GM15510 (cell line): ENCODE data around the gene CEP112.

Experiments used
- POLR2A ChIP-seq: IDR thresholded peaks from 3 replicates; pipeline ENCODE4 v1.6.1; 2011; ENCODE audit warnings: borderline replicate concordance; ENCODE audit not compliant: insufficient read length; ENCODE audit errors: extremely low read depth

CEP112 gene

DNA sequence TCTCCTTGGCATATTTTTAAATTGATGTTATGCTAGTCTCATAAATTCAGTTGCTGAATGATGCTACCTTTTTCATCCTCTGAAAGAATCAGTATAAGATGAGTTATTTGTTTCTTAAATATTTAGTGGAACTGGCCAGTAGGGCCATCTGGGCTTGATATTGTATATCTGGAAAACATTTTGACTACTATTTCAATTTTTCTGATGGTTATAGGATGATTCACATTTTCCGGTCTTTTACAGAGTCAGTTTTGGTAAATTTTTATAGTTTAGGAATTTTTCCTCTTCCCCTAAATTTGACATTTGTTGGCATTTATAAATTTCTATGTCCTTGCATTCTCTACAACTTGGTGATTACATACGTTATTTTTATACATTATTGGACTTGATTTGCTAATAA lies 334.2 kb downstream of the CEP112 start:
- no peak for TF ChIP-seq POLR2A

GRCh38 chr17:65856865-65857264 lies 335.1 kb downstream of the CEP112 start:
- TF ChIP-seq POLR2A = no peak

DNA sequence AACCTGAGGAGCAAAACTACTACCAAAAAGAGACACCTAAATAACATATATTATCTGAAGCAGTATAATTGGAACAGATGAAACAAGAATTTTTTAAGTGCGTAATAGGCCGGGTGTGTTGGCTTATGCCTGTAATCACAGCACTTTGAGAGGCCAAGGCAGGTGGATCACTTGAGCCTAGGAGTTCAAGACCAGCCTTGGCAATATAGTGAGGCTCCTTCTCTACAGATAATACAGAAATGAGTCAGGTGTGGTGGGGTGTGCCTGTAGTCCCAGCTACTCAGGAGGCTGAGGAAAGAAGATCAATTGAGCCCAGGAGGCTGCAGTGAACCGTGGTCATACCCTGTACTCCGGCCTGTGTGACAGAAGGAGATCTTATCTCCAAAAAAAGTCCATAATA lies 336.3 kb downstream of the CEP112 start:
- no peak for TF ChIP-seq POLR2A

DNA sequence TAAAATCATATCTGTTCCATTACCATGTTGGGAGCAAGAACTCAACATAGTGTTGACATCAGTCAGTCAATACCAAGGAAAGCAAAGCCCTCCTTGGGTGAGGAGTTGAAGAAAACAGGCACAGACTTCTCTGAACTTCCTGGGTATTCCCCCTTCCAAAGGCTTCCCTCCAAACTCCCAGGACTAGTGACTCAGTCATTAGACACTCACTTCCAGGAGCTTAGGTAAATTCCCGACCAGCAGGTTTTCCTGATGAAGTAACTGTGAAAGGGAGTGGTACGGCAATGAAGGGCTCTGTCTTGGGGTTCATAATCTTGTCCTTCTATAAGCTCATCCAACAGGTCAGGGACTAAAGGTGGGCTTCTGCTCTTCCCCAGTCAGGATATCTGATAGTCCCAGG lies 336.7 kb downstream of the CEP112 start:
- TF ChIP-seq POLR2A = no peak

DNA sequence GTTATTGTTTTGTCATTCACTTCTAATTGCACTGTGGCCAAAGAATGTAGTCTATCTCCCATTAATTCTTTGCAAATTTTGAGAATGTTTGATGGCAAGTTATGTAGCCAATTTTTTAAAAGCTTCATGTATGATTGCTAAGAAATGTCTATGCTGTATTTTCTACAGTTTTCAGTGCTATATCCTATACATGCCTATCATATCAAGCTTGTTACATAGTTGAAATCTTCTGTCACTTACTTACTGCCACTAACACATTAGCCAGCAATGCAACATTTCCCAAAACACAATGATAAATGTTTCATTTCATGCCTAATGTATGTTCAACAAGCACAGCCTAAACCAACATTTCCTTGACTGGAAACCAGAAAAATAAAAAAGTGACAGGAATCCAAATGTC lies 338.1 kb downstream of the CEP112 start:
- no peak for TF ChIP-seq POLR2A

DNA sequence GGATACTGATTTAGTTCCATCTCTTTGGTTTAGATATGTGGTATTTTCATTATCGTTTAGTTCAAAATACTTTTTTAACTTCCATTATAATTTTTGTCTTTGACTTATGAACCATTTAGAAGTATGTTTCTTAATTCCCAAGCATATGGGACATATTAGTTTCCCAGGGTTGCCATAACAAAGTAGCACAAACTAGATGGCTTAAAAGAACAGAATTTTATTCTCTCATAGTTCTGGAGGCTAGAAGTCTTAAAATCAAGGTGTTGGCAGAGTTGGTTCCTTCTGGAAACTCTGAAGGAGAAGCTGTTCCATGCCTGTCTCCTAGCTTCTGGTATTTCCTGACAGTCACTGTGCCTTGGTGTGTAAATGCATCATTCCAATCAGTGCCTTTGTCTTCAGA lies 339.0 kb downstream of the CEP112 start:
- no peak for TF ChIP-seq POLR2A

DNA sequence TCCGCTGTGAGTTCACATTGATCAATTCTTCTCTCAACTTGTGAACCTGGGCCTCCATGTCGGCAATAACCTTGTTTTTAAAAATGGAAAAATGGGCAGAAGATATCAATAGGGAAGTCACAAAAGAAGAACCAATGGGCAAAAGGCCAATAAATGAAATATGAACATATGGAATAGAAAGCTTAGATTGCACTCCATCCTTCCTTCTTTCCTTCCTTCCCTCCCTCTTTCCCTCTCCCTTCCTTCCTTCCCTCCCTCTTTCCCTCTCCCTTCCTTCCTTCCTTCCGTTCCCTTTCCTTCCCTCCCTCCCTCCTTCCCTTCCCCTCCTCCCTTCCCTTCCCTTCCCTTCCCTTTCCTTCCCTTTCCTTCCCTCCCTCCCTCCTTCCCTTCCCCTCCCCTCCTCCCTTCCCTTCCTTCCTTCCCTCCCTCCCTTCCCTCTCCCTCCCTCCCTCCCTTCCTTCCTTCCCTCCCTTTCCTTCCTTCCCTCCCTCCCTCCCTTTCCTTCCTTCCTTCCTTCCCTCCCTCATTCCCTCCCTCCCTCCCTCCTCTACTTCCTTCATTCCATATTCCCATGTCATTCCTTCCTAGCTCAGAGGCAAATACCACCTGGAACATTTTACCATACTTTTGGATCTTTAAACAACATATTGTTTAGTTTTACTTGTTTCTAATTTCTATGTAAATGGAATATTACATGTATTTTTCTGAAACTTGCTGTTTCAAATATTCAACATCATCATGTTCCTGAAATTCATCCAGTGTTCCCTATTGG lies 339.8 kb downstream of the CEP112 start:
- TF ChIP-seq POLR2A = no peak

DNA sequence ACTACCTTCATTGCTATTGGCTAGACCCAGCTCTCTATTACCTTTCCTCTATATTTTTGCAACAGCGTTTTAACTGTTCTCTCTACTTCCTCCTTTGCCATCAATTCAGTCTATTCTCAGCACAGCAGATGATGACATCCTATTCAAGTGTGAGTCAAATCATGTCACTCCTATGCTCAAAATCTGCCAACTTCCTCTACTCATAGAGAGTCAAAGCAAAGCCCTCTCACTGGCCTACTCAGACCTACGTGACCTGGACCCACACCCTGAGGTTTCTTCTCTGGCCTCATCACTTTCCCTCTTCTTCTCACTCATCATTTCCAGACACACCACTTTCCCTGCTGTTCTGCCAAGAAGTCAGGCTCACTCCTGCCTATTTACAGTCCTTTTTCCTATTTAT lies 341.4 kb downstream of the CEP112 start:
- TF ChIP-seq POLR2A = no peak

DNA sequence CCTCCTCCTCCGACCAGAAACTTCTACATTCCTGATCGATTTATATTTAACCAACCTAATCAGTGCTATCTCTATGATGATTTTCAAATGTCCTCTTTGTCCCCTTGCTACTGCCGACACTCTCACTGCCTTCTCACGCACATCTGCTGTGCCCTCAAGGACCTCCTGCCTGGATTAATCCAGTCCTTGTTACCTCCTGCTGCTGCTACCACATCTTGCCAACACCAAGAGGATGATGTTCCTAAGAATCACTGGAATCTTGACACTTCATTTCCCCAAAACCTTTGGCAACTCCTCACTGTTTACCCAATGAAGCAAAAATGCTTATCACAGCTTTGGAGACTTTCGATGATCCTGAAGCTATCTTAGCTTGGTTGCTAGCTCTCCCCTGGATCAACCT lies 343.2 kb downstream of the CEP112 start:
- TF ChIP-seq POLR2A = no peak

DNA sequence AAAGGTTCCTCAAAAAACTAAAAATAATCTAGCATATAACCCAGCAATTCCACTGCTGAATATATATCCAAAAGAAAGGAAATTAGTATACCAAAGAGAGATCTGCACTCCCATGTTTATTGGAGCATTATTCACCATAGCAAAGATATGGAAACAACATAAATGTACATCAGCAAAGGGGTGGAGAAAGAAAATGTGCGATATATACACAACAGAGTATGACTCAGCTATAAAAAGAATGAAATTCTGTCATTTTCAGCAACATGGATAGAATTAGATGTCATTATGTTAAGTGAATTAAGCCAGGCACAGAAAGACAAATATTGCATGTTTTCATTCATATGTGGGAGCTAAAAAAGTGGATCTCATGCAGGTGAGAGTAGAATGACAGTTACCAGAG lies 350.8 kb downstream of the CEP112 start:
- no peak for TF ChIP-seq POLR2A

DNA sequence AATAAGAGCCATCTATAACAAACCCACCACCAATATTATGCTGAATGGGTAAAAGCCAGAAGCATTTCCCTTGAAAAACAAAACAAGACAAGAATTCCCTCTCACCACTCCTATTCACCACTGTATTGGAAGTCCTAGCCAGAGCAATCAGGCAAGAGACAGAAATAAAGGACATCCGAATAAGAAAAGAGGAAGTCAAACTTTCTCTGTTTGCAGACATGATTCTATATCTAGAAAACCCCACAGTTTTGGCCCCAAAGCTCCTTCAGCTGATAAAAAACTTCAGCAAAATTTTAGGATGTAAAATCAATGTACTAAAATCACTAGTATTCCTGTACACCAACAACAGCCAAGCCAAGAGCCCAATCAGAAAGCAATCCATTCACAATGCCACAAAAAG lies 358.7 kb downstream of the CEP112 start:
- TF ChIP-seq POLR2A = no peak

- no peak for TF ChIP-seq POLR2A
These were observed 361.6 kb downstream of the CEP112 start for GRCh38 chr17:65830356-65830755.

GRCh38 chr17:65824901-65825300 lies 367.0 kb downstream of the CEP112 start:
- TF ChIP-seq POLR2A = no peak

DNA sequence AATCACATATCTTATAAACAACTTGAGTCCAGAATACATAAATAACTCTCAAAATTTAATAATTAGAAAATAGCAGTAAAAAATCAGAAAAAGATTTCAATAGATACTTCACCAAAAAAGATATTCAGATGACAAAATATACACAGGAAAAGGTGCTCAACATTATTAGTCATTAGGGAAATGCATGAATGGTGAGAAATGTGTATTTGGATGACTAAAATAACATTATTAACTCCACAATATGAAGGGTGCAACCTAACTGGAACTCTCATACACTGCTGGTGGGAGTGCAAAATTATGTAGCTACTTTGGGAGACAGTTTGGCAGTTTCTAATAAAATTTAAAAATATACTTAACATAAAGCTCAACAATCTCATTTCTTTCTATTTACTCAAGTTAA lies 368.2 kb downstream of the CEP112 start:
- no peak for TF ChIP-seq POLR2A

DNA sequence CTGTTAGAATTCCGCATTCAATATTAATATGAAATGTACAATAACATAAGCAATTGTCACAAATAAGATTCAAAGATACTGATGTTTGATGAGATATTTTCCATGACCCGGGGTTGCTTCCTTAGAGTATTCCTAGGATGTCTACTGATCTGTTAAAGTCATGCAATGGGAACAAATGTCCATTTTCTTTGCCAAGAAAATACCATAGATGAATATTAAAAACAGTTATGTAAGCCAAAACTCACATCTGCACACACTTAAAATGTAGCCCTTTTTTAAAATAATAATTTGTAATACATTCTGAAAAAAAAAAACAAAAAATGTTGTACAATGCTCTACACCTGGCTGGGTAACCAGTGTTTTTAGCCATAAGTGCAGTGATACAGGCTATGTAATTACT lies 371.1 kb downstream of the CEP112 start:
- TF ChIP-seq POLR2A = no peak

DNA sequence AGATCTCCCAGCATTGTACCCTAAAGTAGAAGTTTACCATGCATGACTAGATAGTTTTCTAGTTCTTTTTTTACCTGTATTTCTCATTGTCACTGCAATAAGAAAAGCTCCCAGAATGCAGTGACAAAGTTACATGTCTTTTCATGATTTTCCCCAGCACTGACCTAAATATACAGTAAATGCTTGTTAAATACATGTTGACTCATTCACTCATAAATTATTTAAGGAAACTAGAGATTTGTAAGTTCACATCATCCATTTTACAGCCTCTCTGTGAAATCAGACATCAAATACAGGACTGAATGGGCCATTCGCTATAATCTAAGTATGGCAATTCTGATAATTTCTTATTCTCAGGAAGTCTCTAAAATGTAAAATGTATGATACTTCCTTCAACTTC lies 371.6 kb downstream of the CEP112 start:
- TF ChIP-seq POLR2A = no peak

- TF ChIP-seq POLR2A = no peak
These were observed 372.1 kb downstream of the CEP112 start for GRCh38 chr17:65819810-65820209.
